HEK293 (cell line): ENCODE measurements around the gene CACNG1.

ENCODE experiments used
- CTCF ChIP-seq: fragments of 450-650 bp; formaldehyde crosslinking; IDR thresholded peaks from 2 replicates; pipeline ENCODE4 v1.5.1; 2016; ENCODE audit warnings: missing biosample characterization, missing genetic modification characterization
- TF ChIP-seq, protein P1 (sequence below): fragments of 450-650 bp; formaldehyde crosslinking; IDR thresholded peaks from 2 replicates; pipeline ENCODE4 v1.5.1; 2016; ENCODE audit warnings: missing biosample characterization, missing genetic modification characterization

- TF ChIP-seq CTCF, result no peak
- TF ChIP-seq, protein P1, sequence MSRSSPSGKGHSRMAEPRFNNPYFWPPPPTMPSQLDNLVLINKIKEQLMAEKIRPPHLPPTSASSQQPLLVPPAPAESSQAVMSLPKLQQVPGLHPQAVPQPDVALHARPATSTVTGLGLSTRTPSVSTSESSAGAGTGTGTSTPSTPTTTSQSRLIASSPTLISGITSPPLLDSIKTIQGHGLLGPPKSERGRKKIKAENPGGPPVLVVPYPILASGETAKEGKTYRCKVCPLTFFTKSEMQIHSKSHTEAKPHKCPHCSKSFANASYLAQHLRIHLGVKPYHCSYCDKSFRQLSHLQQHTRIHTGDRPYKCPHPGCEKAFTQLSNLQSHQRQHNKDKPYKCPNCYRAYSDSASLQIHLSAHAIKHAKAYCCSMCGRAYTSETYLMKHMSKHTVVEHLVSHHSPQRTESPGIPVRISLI (tag by site-specific recombination), result no peak
These were observed 23.5 kb downstream of the CACNG1 start for GRCh38 chr17:67067571-67068482.
